H9 (cell line): Measurements from ENCODE around the gene TPT1. TPM values are rescaled to one million over a fixed set of nuclear protein-coding genes. Genes with fewer than 3 reads are reported as not detected.
A peak's percentile ranks its signal among the peaks of the same experiment; 100 is the strongest.

ENCODE experiments used
- DNase-seq: peaks from one replicate; pipeline ENCODE4 v3.0.0-alpha.2; 2017
- H2AFZ ChIP-seq: one replicate; pipeline ENCODE4 v1.6.1; 2013; ENCODE audit warnings: mild to moderate bottlenecking, low read length, control low read depth, moderate library complexity
- H2AK5ac ChIP-seq: 2 replicates; pipeline ENCODE4 v1.6.1; 2013; ENCODE audit warnings: low read length, control low read depth, mixed read lengths; ENCODE audit not compliant: insufficient read length
- H2BK120ac ChIP-seq: one replicate; pipeline ENCODE4 v1.6.1; 2013; ENCODE audit warnings: low read depth, mild to moderate bottlenecking, low read length, control low read depth, inconsistent platforms; ENCODE audit not compliant: poor library complexity, severe bottlenecking
- H2BK12ac ChIP-seq: 2 replicates; pipeline ENCODE4 v1.6.1; 2013; ENCODE audit warnings: low read length, control low read depth, mixed read lengths, low read depth; ENCODE audit not compliant: insufficient read length
- H2BK15ac ChIP-seq: 2 replicates; pipeline ENCODE4 v1.6.1; 2013; ENCODE audit warnings: low read depth, low read length, control low read depth
- H2BK20ac ChIP-seq: one replicate; pipeline ENCODE4 v1.6.1; 2013; ENCODE audit warnings: low read depth, mild to moderate bottlenecking, low read length, control low read depth, inconsistent platforms; ENCODE audit not compliant: poor library complexity, severe bottlenecking
- H2BK5ac ChIP-seq: 2 replicates; pipeline ENCODE4 v1.6.1; 2013; ENCODE audit warnings: low read length, control low read depth, mixed read lengths; ENCODE audit not compliant: insufficient read length
- H3K14ac ChIP-seq: 2 replicates; pipeline ENCODE4 v1.6.1; 2013; ENCODE audit warnings: low read length, control low read depth; ENCODE audit not compliant: insufficient read depth
- H3K18ac ChIP-seq: 2 replicates; pipeline ENCODE4 v1.6.1; 2013; ENCODE audit warnings: low read depth, mild to moderate bottlenecking, mixed read lengths, low read length, control low read depth; ENCODE audit not compliant: insufficient read length
- H3K23ac ChIP-seq: 2 replicates; pipeline ENCODE4 v1.6.1; 2013; ENCODE audit warnings: low read length, control low read depth, mixed read lengths, low read depth; ENCODE audit not compliant: insufficient read length
- H3K23me2 ChIP-seq: 2 replicates; pipeline ENCODE4 v1.6.1; 2013; ENCODE audit warnings: low read depth, mild to moderate bottlenecking, mixed read lengths, low read length, control low read depth; ENCODE audit not compliant: insufficient read length, poor library complexity, severe bottlenecking
- H3K27ac ChIP-seq: 2 replicates; pipeline ENCODE4 v1.5.1; 2013; ENCODE audit warnings: low read length, control low read depth, mixed read lengths, low read depth; ENCODE audit not compliant: insufficient read length
- H3K27me3 ChIP-seq: 2 replicates; pipeline ENCODE4 v1.6.1; 2013; ENCODE audit warnings: low read length, control low read depth, inconsistent platforms; ENCODE audit not compliant: insufficient read depth
- H3K4ac ChIP-seq: 2 replicates; pipeline ENCODE4 v1.6.1; 2013; ENCODE audit warnings: low read depth, mild to moderate bottlenecking, control low read depth, inconsistent platforms, low read length, moderate library complexity
- H3K4me1 ChIP-seq: 2 replicates; pipeline ENCODE4 v1.6.1; 2013; ENCODE audit warnings: low read length, control low read depth, inconsistent platforms; ENCODE audit not compliant: insufficient read depth
- H3K4me2 ChIP-seq: 2 replicates; pipeline ENCODE4 v1.6.1; 2013; ENCODE audit warnings: low read length, control low read depth, mixed read lengths; ENCODE audit not compliant: insufficient read length, insufficient read depth
- H3K56ac ChIP-seq: 2 replicates; pipeline ENCODE4 v1.6.1; 2013; ENCODE audit warnings: low read depth, mild to moderate bottlenecking, mixed read lengths, low read length, control low read depth; ENCODE audit not compliant: insufficient read length
- H3K79me1 ChIP-seq: 2 replicates; pipeline ENCODE4 v1.6.1; 2013; ENCODE audit warnings: low read depth, mild to moderate bottlenecking, moderate library complexity, low read length, control low read depth, inconsistent platforms; ENCODE audit not compliant: insufficient read depth, poor library complexity, severe bottlenecking
- H3K79me2 ChIP-seq: 2 replicates; pipeline ENCODE4 v1.6.1; 2013; ENCODE audit warnings: low read length, control low read depth, inconsistent platforms; ENCODE audit not compliant: insufficient read depth
- H3K9ac ChIP-seq: 2 replicates; pipeline ENCODE4 v1.6.1; 2013; ENCODE audit warnings: low read length, control low read depth, mixed read lengths; ENCODE audit not compliant: insufficient read length; ENCODE audit errors: extremely low read depth
- H3K9me3 ChIP-seq: one replicate; pipeline ENCODE4 v1.6.1; 2013; ENCODE audit warnings: low read depth, low read length, inconsistent platforms; ENCODE audit not compliant: control insufficient read depth
- H3T11ph ChIP-seq: one replicate; pipeline ENCODE4 v1.6.1; 2013; ENCODE audit warnings: mild to moderate bottlenecking, low read length, control low read depth, inconsistent platforms
- H4K20me1 ChIP-seq: one replicate; pipeline ENCODE4 v1.6.1; 2013; ENCODE audit not compliant: control insufficient read depth, insufficient read length, insufficient read depth
- H4K5ac ChIP-seq: 2 replicates; pipeline ENCODE4 v1.6.1; 2013; ENCODE audit warnings: low read depth, mild to moderate bottlenecking, mixed read lengths, low read length, control low read depth; ENCODE audit not compliant: insufficient read length
- H4K8ac ChIP-seq: replicated peaks from 2 replicates; pipeline ENCODE4 v1.6.1; 2013; ENCODE audit warnings: low read length, control low read depth, mixed read lengths, low read depth; ENCODE audit not compliant: insufficient read length
- H4K91ac ChIP-seq: 2 replicates; pipeline ENCODE4 v1.6.1; 2013; ENCODE audit warnings: low read depth, mild to moderate bottlenecking, moderate library complexity, mixed read lengths, low read length, control low read depth; ENCODE audit not compliant: insufficient read length
- H3K27ac Mint-ChIP-seq, 3 experiments: 2 replicates in 2 of 3; 3 replicates in 1 of 3; pipeline ENCODE4 v1.8.0; 2020 to 2021; ENCODE audit warnings: mixed read lengths in 3 of 3, mild to moderate bottlenecking in 1 of 3, moderate library complexity in 1 of 3
- H3K27me3 Mint-ChIP-seq: 2 replicates; pipeline ENCODE4 v1.8.0; 2021; ENCODE audit warnings: low read depth, mild to moderate bottlenecking, moderate library complexity, mixed read lengths
- H3K36me3 Mint-ChIP-seq, 3 experiments: 2 replicates in 2 of 3; 3 replicates in 1 of 3; pipeline ENCODE4 v1.8.0; 2020 to 2021; ENCODE audit warnings: low read depth in 3 of 3, mixed read lengths in 3 of 3; ENCODE audit not compliant: insufficient read depth in 1 of 3
- H3K4me1 Mint-ChIP-seq, 2 experiments: 2 replicates each; pipeline ENCODE4 v1.8.0; 2020; ENCODE audit warnings: mixed read lengths in 2 of 2
- H3K4me3 Mint-ChIP-seq, 2 experiments: 2 replicates in 1 of 2; 3 replicates in 1 of 2; pipeline ENCODE4 v1.8.0; 2020 to 2021; ENCODE audit warnings: mild to moderate bottlenecking in 2 of 2, mixed read lengths in 2 of 2, moderate library complexity in 1 of 2
- H3K9me3 Mint-ChIP-seq, 2 experiments: 2 replicates in 1 of 2; 3 replicates in 1 of 2; pipeline ENCODE4 v1.8.0; 2020; ENCODE audit warnings: mild to moderate bottlenecking in 2 of 2, mixed read lengths in 2 of 2, moderate library complexity in 1 of 2
- WGBS: extraction: QIAGEN DNeasy Blood & Tissue Kit; methylation state at CpG from one replicate; pipeline ENCODE4 v1.1.7; 2013; ENCODE audit warnings: missing lambda C conversion rate, low lambda C conversion rate, mixed read lengths; ENCODE audit not compliant: insufficient read length; ENCODE audit errors: extremely low coverage; 5-methylcytosine and 5-hydroxymethylcytosine counted together
- total RNA-seq: library from RNA; stranded (reverse); gene quantifications from 2 replicates; pipeline ENCODE4 v1.2.1, GENCODE V29; 2021
- TF ChIP-seq, protein P1 (sequence below): fragments of 200-600 bp; sonication (generic); conservative IDR thresholded peaks from 3 replicates; pipeline ENCODE4 v1.8.0; 2021; ENCODE audit warnings: antibody characterized with exemption, mild to moderate bottlenecking

The TPT1 gene
- total RNA-seq, 1 experiment from 2014 or later: 2,205 TPM

DNA sequence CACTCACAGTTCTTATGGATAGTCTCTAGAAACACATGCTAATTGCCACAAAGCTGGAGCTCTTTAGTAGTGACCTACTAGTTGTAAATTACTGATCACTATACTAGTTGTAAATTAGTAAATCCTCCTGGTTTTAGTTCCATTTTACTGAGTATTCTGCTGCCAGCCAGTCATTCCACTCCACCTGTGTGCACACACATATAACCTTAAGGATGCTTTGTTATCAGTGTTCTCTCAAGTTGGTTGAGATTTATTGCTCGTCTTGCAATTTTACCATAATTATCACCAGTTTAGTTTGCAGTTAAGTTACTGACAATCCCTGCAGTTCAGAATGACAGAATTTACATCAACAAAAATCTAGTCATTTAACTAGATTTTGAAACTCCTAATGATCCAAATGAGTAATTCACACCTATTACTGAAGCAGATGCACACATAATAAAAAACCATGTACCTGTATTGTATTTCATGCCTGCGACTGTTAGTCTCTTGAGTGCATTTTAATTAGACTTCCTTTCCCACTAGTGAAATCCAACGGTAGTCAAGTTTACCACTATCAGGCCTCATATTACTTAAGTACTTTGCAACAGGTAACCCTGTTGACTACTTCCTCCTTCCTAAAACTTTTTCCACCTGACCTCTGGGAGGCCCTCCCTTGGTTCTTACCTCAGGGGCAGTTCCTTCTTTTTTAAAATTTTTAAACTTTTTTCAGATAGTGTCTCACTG is 7.6 kb downstream of the TPT1 start:
- Histone ChIP-seq H3K18ac (no peak overlapping the region), H3K27ac (no peak overlapping the region), H4K91ac (no peak overlapping the region), H2BK15ac (no peak overlapping the region), H3K14ac (no peak overlapping the region), H3K23me2 (no peaks in the 10 kb centered on the region), H3K79me2 (no peaks in the 10 kb centered on the region), H2AK5ac (no peak overlapping the region), H3K4ac (no peak overlapping the region), H2BK120ac (no peak overlapping the region), H3K23ac (no peak overlapping the region), H3K4me2 (no peak overlapping the region), H3K79me1 (no peaks in the 10 kb centered on the region), H4K8ac (no peak overlapping the region), H3K9ac (no peak overlapping the region), H2BK20ac (no peak overlapping the region), H2BK12ac (no peak overlapping the region), H2AFZ (no peak overlapping the region), H4K20me1 (no peaks in the 10 kb centered on the region), H3K9me3 (no peaks in the 10 kb centered on the region), H3K27me3 (no peaks in the 10 kb centered on the region), H3K56ac (no peak overlapping the region), H4K5ac (no peak overlapping the region), H3K4me1 (no peaks in the 10 kb centered on the region), H3T11ph (no peak overlapping the region), H2BK5ac (no peak overlapping the region)
- no peaks in the 10 kb centered on the region for H3K9me3 Mint-ChIP-seq
- H3K27ac Mint-ChIP-seq: peak overlapping the region in 2 of 3 experiments; percentile 24 to 65; a peak in 3 of 7 replicates
- no peaks in the 10 kb centered on the region for H3K27me3 Mint-ChIP-seq
- H3K36me3 Mint-ChIP-seq: peaks cover 27 to 45% (median 32%) of the 10 kb centered on the region in 3 experiments; a peak in 6 of 7 replicates
- no peak overlapping the region for H3K4me3 Mint-ChIP-seq
- TF ChIP-seq, protein P1, sequence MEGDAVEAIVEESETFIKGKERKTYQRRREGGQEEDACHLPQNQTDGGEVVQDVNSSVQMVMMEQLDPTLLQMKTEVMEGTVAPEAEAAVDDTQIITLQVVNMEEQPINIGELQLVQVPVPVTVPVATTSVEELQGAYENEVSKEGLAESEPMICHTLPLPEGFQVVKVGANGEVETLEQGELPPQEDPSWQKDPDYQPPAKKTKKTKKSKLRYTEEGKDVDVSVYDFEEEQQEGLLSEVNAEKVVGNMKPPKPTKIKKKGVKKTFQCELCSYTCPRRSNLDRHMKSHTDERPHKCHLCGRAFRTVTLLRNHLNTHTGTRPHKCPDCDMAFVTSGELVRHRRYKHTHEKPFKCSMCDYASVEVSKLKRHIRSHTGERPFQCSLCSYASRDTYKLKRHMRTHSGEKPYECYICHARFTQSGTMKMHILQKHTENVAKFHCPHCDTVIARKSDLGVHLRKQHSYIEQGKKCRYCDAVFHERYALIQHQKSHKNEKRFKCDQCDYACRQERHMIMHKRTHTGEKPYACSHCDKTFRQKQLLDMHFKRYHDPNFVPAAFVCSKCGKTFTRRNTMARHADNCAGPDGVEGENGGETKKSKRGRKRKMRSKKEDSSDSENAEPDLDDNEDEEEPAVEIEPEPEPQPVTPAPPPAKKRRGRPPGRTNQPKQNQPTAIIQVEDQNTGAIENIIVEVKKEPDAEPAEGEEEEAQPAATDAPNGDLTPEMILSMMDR: no peak
- H3K4me1 Mint-ChIP-seq: peaks cover 23 to 43% of the 10 kb centered on the region in 2 experiments
- no CpG with 5 or more reads among the region's 3 CpGs for WGBS
- DNase-seq: no peak
